ENCODE results near the gene DTX4. TPM values are rescaled to one million over a fixed set of nuclear protein-coding genes. Genes with fewer than 3 reads are reported as not detected.

The DTX4 gene
- polyA plus RNA-seq, 1 of the 3 experiments (the other 2 are of a cell fraction) = 0.05 TPM

DNA sequence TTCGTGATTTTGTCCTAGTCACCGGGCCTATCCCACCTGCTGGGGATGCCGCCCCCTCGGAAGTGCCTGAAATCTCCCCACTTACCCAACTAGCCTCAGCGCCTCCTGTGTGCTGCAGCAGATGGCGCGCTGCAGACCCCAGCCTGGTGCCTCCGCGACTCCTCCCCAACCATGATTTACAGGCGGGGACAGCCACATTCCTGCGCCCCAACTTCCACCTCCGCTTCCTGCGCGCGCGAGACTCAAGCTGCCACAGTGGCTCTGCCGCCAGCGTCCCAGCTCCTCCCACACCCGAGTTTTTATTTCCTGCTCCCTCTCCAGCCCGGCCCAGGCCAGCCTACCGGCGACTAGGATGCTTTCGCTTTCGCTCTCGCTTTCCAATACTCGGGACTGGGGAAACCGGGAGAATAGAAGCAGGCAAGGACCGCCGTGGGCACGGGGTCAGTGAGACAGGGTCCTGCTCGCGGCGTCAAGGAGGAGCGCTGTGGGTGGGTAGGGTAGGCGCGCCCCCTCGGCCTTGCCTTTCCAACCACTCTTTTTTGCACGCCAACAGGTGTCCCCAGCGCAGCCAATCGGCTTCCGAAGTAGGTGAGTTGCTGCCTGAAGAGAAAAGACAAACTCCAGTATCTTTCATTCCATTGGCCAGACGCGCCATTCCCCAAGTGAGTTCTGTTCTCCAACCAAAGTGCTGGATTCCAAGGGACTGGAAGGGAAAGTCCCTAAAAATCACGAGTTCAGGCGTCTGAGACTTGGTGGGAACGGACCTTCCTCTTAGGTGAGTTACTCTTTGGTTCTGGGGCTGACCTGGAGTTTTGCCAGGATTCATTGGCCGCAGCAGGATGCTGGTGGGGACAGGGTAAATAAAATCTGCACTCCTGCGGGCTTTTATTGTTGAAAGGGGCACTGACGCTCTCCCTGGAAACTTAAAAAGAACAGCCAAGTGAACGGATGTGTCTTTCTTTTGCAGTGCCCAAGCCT is 29.1 kb upstream of the DTX4 start, which contains the start of gene FAM111A:
TSS of gene FAM111A (plus strand) at position 327 of the 978 bp plus-strand sequence. CDS start 6,017 bp downstream, outside the sequence.
- Histone ChIP-seq H3K4me3 (ENCODE audit: low read depth in 2 of 2, low read length in 1 of 2) (peak within 1 kb of the TSS; percentile 82 to 95), H2AFZ (ENCODE audit: low read depth) (peak within 1 kb of the TSS; percentile 98), H3F3A (replicated peaks; ENCODE audit: insufficient read depth) (peaks cover 20% of the 10 kb centered on the region), H3K36me3 (replicated peaks in 1 of 2; ENCODE audit: control insufficient read depth in 1 of 2, insufficient read depth in 2 of 2, low read length in 1 of 2) (peaks cover 0 to 4% of the 10 kb centered on the region in 2 experiments), H3K4me1 (ENCODE audit: control insufficient read depth in 1 of 2, insufficient read depth in 2 of 2, low read depth in 1 of 2, low read length in 1 of 2) (peaks cover 2 to 4% of the 10 kb centered on the region in 2 experiments; a peak in 2 of 4 replicates), H3K9ac (peak within 1 kb of the TSS; percentile 68), H3K27me3 (ENCODE audit: insufficient read depth) (no peaks in the 10 kb centered on the region), H3K4me2 (peak within 1 kb of the TSS; percentile 71), H3K9me2 (no peaks in the 10 kb centered on the region), H3K27ac (ENCODE audit: low read depth in 2 of 2, low read length in 1 of 2) (peak within 1 kb of the TSS; percentile 71 to 79), H3K79me2 (ENCODE audit: insufficient read depth) (no peaks in the 10 kb centered on the region; the same call in 1 of the 2 replicates), H4K20me1 (ENCODE audit: insufficient read depth) (no peaks in the 10 kb centered on the region), H3K9me3 (no peaks in the 10 kb centered on the region)
- WGBS (ENCODE audit: low lambda C conversion rate) = 7% methylated on average over 35 of the region's 50 CpGs
- ChIA-PET POLR2A (interaction anchor here (1.3 kb wide), 1 partner anchor 15 kb away, joined by 7 read pairs; no protein-coding TSS in a partner anchor), CTCF (interaction anchor here (1.6 to 5.9 kb wide), 5 partner anchors 15 to 66 kb away, joined by 5 to 62 read pairs (median 6); partner anchors contain the start of gene DTX4)
- DNase-seq = peak; percentile 84
- TF ChIP-seq TCF12 (IDR thresholded peaks at IDR 0.05) = no peak
- no peak for TF ChIP-seq GATA2 (CRISPR knock-in tag; IDR thresholded peaks at IDR 0.05)
- TF ChIP-seq SMC3 (IDR thresholded peaks at IDR 0.05; ENCODE audit: low read depth, low read length) = peak; percentile 18; the same call in 1 of the 2 replicates
- no peak for TF ChIP-seq EZH2phosphoT487 (IDR thresholded peaks at IDR 0.05; ENCODE audit: borderline replicate concordance, low read depth)
- TF ChIP-seq, protein P1, sequence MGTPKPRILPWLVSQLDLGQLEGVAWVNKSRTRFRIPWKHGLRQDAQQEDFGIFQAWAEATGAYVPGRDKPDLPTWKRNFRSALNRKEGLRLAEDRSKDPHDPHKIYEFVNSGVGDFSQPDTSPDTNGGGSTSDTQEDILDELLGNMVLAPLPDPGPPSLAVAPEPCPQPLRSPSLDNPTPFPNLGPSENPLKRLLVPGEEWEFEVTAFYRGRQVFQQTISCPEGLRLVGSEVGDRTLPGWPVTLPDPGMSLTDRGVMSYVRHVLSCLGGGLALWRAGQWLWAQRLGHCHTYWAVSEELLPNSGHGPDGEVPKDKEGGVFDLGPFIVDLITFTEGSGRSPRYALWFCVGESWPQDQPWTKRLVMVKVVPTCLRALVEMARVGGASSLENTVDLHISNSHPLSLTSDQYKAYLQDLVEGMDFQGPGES (IDR thresholded peaks at IDR 0.05; ENCODE audit: low read depth, low read length) = no peak
- TF ChIP-seq NRF1 (IDR thresholded peaks at IDR 0.05; ENCODE audit: low read depth, low read length) = no peak; the same call in 1 of the 2 replicates
- TF ChIP-seq FOXJ3 (CRISPR knock-in tag; IDR thresholded peaks at IDR 0.05) = no peak
- TF ChIP-seq FOXM1 (IDR thresholded peaks at IDR 0.05; ENCODE audit: low read depth) = no peak
- TF ChIP-seq NFIC (IDR thresholded peaks at IDR 0.05; ENCODE audit: borderline replicate concordance) = no peak
- no peak for TF ChIP-seq EP300 (IDR thresholded peaks at IDR 0.05; ENCODE audit: borderline replicate concordance in 1 of 2, low read depth in 1 of 2, low read length in 1 of 2)
- TF ChIP-seq ELF1 (IDR thresholded peaks at IDR 0.05) = peak; percentile 67
- no peak for TF ChIP-seq SIN3A (IDR thresholded peaks at IDR 0.05; ENCODE audit: borderline replicate concordance, low read depth, low read length)
- TF ChIP-seq, protein P2, sequence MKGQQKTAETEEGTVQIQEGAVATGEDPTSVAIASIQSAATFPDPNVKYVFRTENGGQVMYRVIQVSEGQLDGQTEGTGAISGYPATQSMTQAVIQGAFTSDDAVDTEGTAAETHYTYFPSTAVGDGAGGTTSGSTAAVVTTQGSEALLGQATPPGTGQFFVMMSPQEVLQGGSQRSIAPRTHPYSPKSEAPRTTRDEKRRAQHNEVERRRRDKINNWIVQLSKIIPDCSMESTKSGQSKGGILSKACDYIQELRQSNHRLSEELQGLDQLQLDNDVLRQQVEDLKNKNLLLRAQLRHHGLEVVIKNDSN (IDR thresholded peaks at IDR 0.05; ENCODE audit: borderline replicate concordance, low read depth) = no peak
- TF ChIP-seq, protein P3, sequence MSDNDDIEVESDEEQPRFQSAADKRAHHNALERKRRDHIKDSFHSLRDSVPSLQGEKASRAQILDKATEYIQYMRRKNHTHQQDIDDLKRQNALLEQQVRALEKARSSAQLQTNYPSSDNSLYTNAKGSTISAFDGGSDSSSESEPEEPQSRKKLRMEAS (IDR thresholded peaks at IDR 0.05; ENCODE audit: low read depth) = peak; percentile 65; the same call in 1 of the 2 replicates
- TF ChIP-seq, protein P4, sequence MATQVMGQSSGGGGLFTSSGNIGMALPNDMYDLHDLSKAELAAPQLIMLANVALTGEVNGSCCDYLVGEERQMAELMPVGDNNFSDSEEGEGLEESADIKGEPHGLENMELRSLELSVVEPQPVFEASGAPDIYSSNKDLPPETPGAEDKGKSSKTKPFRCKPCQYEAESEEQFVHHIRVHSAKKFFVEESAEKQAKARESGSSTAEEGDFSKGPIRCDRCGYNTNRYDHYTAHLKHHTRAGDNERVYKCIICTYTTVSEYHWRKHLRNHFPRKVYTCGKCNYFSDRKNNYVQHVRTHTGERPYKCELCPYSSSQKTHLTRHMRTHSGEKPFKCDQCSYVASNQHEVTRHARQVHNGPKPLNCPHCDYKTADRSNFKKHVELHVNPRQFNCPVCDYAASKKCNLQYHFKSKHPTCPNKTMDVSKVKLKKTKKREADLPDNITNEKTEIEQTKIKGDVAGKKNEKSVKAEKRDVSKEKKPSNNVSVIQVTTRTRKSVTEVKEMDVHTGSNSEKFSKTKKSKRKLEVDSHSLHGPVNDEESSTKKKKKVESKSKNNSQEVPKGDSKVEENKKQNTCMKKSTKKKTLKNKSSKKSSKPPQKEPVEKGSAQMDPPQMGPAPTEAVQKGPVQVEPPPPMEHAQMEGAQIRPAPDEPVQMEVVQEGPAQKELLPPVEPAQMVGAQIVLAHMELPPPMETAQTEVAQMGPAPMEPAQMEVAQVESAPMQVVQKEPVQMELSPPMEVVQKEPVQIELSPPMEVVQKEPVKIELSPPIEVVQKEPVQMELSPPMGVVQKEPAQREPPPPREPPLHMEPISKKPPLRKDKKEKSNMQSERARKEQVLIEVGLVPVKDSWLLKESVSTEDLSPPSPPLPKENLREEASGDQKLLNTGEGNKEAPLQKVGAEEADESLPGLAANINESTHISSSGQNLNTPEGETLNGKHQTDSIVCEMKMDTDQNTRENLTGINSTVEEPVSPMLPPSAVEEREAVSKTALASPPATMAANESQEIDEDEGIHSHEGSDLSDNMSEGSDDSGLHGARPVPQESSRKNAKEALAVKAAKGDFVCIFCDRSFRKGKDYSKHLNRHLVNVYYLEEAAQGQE (IDR thresholded peaks at IDR 0.05; ENCODE audit: low read depth, low read length) = no peak
- TF ChIP-seq, protein P5, sequence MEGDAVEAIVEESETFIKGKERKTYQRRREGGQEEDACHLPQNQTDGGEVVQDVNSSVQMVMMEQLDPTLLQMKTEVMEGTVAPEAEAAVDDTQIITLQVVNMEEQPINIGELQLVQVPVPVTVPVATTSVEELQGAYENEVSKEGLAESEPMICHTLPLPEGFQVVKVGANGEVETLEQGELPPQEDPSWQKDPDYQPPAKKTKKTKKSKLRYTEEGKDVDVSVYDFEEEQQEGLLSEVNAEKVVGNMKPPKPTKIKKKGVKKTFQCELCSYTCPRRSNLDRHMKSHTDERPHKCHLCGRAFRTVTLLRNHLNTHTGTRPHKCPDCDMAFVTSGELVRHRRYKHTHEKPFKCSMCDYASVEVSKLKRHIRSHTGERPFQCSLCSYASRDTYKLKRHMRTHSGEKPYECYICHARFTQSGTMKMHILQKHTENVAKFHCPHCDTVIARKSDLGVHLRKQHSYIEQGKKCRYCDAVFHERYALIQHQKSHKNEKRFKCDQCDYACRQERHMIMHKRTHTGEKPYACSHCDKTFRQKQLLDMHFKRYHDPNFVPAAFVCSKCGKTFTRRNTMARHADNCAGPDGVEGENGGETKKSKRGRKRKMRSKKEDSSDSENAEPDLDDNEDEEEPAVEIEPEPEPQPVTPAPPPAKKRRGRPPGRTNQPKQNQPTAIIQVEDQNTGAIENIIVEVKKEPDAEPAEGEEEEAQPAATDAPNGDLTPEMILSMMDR (IDR thresholded peaks at IDR 0.05) = peak; percentile 47
- peak; percentile 68 for TF ChIP-seq GABPA (IDR thresholded peaks at IDR 0.05; ENCODE audit: low read depth)
- TF ChIP-seq POLR2AphosphoS5 (IDR thresholded peaks at IDR 0.05; ENCODE audit: low read depth, low read length) = peak; percentile 14; the same call in 1 of the 2 replicates
- TF ChIP-seq RFX5 (IDR thresholded peaks at IDR 0.05; ENCODE audit: low read length) = peak; percentile 85
- no peak for TF ChIP-seq FOSL2 (IDR thresholded peaks at IDR 0.05; ENCODE audit: borderline replicate concordance, low read depth)
- TF ChIP-seq MEF2A (IDR thresholded peaks at IDR 0.05; ENCODE audit: borderline replicate concordance, low read depth) = no peak
- no peak for TF ChIP-seq JUND (IDR thresholded peaks at IDR 0.05)
- TF ChIP-seq CHD2 (IDR thresholded peaks at IDR 0.05; ENCODE audit: low read length, partially characterized antibody) = peak; percentile 87
- no peak for TF ChIP-seq RAD21 (IDR thresholded peaks at IDR 0.05; ENCODE audit: low read length)
- TF ChIP-seq RXRA (IDR thresholded peaks at IDR 0.05; ENCODE audit: borderline replicate concordance, low read depth) = no peak
